ENCODE measurements around the gene RCCD1.

RCCD1 gene

DNA sequence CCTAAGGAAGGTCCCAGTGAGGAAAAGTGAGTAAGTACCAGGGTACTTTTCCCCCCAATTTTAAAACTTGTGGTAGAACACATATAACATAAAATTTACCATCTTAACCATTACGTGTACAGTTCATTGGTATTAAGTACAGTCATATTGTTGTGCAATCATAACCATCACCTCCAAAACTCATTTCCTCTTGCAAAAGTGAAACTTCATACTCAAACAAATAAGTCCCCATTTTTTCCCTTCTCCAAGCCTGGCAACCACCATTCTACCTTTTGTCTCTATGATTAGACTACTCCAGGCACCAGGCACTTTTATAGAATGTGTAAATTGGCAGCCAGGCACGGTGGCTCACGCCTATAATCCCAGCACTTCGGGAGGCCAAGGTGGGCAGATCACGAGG is 27.5 kb downstream of the RCCD1 start:
- TF ChIP-seq CTCF (IDR thresholded peaks at IDR 0.05; ENCODE audit: low read depth, low read length, missing control alignments) = no peak
- no peak for DNase-seq (ENCODE audit: low read depth)
- in situ Hi-C loops (cut with HindIII; ENCODE audit: low sequenced_read_pairs) = no loop called here
- no peak overlapping the region for H3K4me3 ChIP-seq (ENCODE audit: low read depth, low read length)

GRCh38 chr15:90986790-90987507 is 32.3 kb downstream of the RCCD1 start:
- in situ Hi-C loops (cut with HindIII; ENCODE audit: low sequenced_read_pairs) = no loop called here
- H3K4me3 ChIP-seq (ENCODE audit: low read depth, low read length) = no peak overlapping the region
- TF ChIP-seq CTCF (IDR thresholded peaks at IDR 0.05; ENCODE audit: low read depth, low read length, missing control alignments) = no peak
- no peak for DNase-seq (ENCODE audit: low read depth)

DNA sequence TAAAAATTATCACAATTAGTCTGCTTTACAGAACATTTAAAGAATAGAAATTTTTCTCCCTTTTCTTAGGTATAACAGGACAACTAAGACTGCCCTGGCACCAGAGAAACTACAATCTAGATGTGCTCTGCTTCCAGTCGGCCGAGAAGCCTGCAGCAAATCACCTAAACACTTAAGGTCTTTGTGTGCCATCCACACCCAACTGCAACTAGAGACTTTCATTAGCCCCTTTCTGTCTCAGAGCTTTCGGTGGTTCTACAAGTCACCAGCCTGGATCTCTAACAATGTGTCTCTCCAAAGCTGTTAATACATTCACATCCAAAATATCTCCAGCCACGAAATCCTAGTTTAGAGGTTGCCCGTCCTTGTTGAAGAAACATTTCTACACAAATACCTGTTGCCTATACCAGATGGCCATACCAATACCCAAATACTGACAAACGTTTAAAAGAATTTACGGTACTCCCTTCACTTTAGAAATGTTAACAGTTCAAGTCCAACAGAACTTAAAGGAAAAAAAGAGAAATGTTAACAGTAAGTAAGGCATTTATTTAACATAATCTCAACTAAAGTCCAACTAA is 33.0 kb downstream of the RCCD1 start:
- no peak overlapping the region for H3K4me3 ChIP-seq (ENCODE audit: low read depth, low read length)
- no peak for TF ChIP-seq CTCF (IDR thresholded peaks at IDR 0.05; ENCODE audit: low read depth, low read length, missing control alignments)
- DNase-seq (ENCODE audit: low read depth) = no peak
- in situ Hi-C loops (cut with HindIII; ENCODE audit: low sequenced_read_pairs) = no loop called here

DNA sequence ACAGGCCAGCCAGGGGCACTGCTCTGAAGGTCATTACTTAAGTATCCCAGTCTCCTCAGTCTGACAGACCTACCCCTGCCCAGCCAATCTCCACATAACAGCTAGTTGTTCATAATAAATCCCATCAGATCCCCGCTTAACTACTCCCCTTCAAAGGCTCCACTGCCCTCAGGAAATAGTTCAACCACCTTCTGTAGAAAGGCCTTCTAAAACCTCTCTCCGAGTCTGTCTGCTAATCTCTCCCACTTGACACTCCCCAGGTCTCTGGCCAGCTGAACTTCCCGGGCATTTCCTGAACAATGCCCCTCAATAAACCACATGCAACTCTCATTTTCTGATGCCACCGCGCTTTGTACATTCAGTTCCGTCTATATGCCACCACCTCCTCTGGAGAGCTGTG is 33.6 kb downstream of the RCCD1 start:
- TF ChIP-seq CTCF (IDR thresholded peaks at IDR 0.05; ENCODE audit: low read depth, low read length, missing control alignments) = no peak
- in situ Hi-C loops (cut with HindIII; ENCODE audit: low sequenced_read_pairs) = no loop called here
- H3K4me3 ChIP-seq (ENCODE audit: low read depth, low read length) = no peak overlapping the region
- DNase-seq (ENCODE audit: low read depth) = no peak

- DNase-seq (ENCODE audit: low read depth) = no peak
- no peak overlapping the region for H3K4me3 ChIP-seq (ENCODE audit: low read depth, low read length)
- in situ Hi-C loops (cut with HindIII; ENCODE audit: low sequenced_read_pairs) = no loop called here
- TF ChIP-seq CTCF (IDR thresholded peaks at IDR 0.05; ENCODE audit: low read depth, low read length, missing control alignments) = no peak
Observed at GRCh38 chr15:90989040-90989768, 34.5 kb downstream of the RCCD1 start.

- no peak for TF ChIP-seq CTCF (IDR thresholded peaks at IDR 0.05; ENCODE audit: low read depth, low read length, missing control alignments)
- no peak for DNase-seq (ENCODE audit: low read depth)
- in situ Hi-C loops (cut with HindIII; ENCODE audit: low sequenced_read_pairs) = no loop called here
- H3K4me3 ChIP-seq (ENCODE audit: low read depth, low read length) = no peak overlapping the region
Observed at GRCh38 chr15:90990446-90990845, 35.8 kb downstream of the RCCD1 start.

All from astrocyte of the cerebellum (primary cell).